KOPT-K1 (cell line): ENCODE data around the gene OR5A1.
"Not testable (repeated sequence)": the region's sequence is repeated elsewhere in the genome, so short reads cannot be mapped to it uniquely, and the experiment has no call there.

Experiments used
- H3K27ac ChIP-seq: fragments of 200-600 bp; sonication (generic); 2 replicates; pipeline ENCODE4 v1.5.1; 2016; ENCODE audit warnings: antibody characterized with exemption, mild to moderate bottlenecking, low read depth, low read length; ENCODE audit not compliant: poor library complexity, severe bottlenecking
- H3K36me3 ChIP-seq: fragments of 200-600 bp; sonication (generic); 2 replicates; pipeline ENCODE4 v1.5.1; 2017; ENCODE audit warnings: antibody characterized with exemption, mild to moderate bottlenecking, low read length, moderate library complexity; ENCODE audit not compliant: insufficient read depth
- H3K9me3 ChIP-seq: fragments of 200-600 bp; sonication (generic); 2 replicates; pipeline ENCODE4 v1.5.1; 2017; ENCODE audit warnings: antibody characterized with exemption, low read length, mild to moderate bottlenecking; ENCODE audit not compliant: insufficient read depth, poor library complexity, severe bottlenecking

OR5A1 gene

DNA sequence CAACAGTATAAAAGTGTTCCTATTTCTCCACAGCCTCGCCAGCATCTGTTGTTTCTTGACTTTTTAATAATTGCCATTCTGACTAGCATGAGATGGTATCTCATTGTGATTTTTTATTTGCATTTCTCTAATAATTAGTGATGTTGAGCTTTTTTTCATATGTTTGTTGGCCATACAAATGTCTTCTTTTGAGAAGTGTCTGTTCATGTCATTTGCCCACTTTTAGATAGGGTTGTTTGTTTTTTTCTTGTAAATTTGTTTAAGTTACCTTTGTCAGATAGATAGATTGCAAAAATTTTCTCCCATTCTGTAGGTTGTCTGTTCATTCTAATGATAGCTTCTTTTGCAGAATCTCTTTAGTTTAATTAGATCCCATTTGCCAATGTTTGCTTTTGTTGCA lies 9.4 kb downstream of the OR5A1 start:
- H3K36me3 ChIP-seq, H3K9me3 ChIP-seq, H3K27ac ChIP-seq: not testable (repeated sequence)

DNA sequence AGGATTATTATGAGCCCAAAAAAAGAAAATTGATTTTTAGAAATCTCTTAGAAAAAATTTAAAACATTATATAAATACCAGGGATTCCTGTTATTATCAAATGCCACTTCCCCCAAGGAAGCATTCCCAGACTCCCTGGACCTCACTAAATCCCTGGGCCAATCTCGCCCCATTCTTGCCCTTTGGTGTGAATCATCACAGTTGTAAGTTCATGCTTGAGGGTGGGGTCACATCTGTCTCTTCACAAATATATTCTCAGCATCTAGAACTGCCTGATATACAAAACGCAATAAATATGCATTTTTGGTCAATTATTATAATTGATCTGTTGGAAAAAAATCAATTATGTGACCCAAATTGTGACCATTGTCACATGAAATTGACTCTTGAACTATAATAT lies 12.2 kb downstream of the OR5A1 start:
- H3K9me3 ChIP-seq = peaks cover 8% of the 10 kb centered on the region
- H3K36me3 ChIP-seq = no peaks in the 10 kb centered on the region
- H3K27ac ChIP-seq = no peak overlapping the region

DNA sequence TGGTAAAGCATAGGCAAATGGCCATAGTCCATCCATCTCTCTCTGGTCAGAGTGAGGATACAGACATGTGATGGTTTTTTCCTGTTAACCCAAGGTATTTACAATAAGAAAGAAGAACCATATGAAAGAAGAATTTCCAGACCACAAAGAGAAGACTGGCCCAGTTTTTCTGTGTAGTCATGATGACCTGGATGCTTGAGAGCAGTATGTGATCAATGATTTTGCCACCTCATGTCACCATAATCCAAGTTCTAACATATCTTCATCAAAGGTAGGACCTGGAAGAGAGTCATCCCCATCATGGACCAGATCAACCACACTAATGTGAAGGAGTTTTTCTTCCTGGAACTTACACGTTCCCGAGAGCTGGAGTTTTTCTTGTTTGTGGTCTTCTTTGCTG lies 20.4 kb downstream of the OR5A1 start, which contains the start of gene OR4D6:
TSS of gene OR4D6 (plus strand) at position 301 of the 400 bp plus-strand sequence. CDS start at position 301, 0 bp downstream.
- Histone ChIP-seq H3K36me3 (no peaks in the 10 kb centered on the region), H3K27ac (no peak within 1 kb of the TSS), H3K9me3 (no peaks in the 10 kb centered on the region)

DNA sequence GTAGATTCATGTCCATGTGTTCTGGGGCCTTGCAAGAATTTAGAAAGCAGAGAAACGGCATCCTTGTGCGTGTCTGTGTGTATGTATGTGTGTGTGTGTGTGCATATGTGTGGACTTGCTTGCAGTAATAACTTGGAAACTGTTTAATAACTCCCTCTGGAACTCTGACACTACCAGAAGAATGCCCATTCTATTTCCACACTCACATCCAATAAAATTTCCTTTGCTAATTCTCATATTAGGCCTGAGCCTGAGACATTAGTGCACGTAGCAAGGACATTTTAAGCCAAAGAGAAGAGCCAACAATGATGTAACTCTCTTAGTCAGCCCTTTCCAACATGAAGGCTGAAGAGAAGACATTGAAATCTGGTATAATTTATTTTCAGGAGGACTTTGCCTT lies 23.6 kb downstream of the OR5A1 start:
- Histone ChIP-seq H3K27ac (no peak overlapping the region), H3K36me3 (no peaks in the 10 kb centered on the region)

GRCh38 chr11:59463190-59463641 lies 26.9 kb downstream of the OR5A1 start:
- Histone ChIP-seq H3K27ac (no peak overlapping the region), H3K36me3 (no peaks in the 10 kb centered on the region), H3K9me3 (no peaks in the 10 kb centered on the region)

More for the DNA sequence above, 23.6 kb downstream of the OR5A1 start:
- no peaks in the 10 kb centered on the region for H3K9me3 ChIP-seq

DNA sequence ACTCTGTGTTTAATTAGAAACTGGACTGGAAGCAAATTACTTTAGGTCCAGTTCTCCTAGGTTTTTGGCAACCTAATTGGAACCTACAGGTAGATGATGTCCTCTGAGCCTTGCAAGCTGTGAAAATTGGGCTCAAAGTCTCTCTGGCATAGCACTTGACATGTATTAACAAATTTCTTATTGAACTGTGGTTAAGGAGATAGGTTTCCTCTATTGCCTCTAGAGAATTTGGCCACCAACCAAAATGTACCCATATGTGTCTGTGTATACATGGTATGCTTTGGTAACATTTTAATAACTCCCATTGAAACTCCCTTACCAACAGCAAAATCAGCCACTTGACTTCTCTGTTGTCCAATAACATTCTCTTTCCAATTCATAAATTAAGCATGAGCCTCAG lies 36.7 kb downstream of the OR5A1 start, which contains the start of gene OR4D10:
TSS of gene OR4D10 (plus strand) at position 301 of the 400 bp plus-strand sequence. CDS start 4,115 bp downstream, outside the sequence.
- Histone ChIP-seq H3K9me3 (no peaks in the 10 kb centered on the region), H3K27ac (no peak within 1 kb of the TSS)

DNA sequence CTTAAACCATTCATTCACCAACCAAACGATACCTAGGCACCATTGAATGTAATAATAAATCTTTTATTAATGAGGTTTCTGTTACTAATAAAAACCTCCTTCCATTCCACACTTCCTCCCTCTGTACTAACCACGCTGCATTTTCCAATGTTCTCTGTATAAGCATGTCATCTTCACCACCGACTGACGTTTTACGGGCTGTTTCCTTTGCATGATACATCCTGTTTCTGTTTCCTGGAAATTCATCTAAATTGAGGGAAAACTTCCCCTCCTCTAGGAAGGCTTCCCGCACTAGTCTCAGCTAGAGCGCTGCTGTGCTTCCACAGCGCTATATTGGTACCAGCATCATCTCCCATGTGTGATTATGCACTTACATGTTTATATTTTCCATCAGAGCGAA lies 38.9 kb downstream of the OR5A1 start:
- Histone ChIP-seq H3K9me3 (no peaks in the 10 kb centered on the region), H3K36me3 (no peaks in the 10 kb centered on the region), H3K27ac (no peak overlapping the region)

More for the DNA sequence above, 36.7 kb downstream of the OR5A1 start, which contains the start of gene OR4D10:
- no peaks in the 10 kb centered on the region for H3K36me3 ChIP-seq

GRCh38 chr11:59479906-59480305 lies 43.6 kb downstream of the OR5A1 start:
- no peaks in the 10 kb centered on the region for H3K9me3 ChIP-seq
- no peak overlapping the region for H3K27ac ChIP-seq
- no peaks in the 10 kb centered on the region for H3K36me3 ChIP-seq

GRCh38 chr11:59480359-59480758 lies 44.1 kb downstream of the OR5A1 start:
- no peaks in the 10 kb centered on the region for H3K9me3 ChIP-seq
- H3K36me3 ChIP-seq = no peaks in the 10 kb centered on the region
- H3K27ac ChIP-seq = no peak overlapping the region
